ENCODE data around the gene PRSS27.

DNA sequence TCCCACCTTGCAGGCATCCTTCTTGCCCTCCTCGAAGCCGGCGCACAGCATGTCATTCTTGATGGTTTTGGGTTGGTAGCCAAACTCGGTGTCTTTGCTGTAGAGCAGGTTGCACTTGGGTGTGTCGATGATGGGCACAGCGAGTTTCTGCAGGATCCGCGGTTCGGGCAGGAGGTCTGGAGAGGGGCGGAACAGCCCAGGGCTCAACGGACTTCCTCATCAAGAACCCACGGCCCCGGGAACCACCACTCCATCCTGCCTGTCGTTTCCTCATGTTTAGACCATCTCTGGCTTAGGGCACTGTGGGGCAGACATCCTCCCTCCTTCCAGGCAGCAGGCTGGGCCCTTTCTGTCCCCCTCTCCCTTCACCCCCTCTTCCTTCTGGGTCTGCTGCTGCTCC lies 6.5 kb downstream of the PRSS27 start:
- TF ChIP-seq, protein P1, sequence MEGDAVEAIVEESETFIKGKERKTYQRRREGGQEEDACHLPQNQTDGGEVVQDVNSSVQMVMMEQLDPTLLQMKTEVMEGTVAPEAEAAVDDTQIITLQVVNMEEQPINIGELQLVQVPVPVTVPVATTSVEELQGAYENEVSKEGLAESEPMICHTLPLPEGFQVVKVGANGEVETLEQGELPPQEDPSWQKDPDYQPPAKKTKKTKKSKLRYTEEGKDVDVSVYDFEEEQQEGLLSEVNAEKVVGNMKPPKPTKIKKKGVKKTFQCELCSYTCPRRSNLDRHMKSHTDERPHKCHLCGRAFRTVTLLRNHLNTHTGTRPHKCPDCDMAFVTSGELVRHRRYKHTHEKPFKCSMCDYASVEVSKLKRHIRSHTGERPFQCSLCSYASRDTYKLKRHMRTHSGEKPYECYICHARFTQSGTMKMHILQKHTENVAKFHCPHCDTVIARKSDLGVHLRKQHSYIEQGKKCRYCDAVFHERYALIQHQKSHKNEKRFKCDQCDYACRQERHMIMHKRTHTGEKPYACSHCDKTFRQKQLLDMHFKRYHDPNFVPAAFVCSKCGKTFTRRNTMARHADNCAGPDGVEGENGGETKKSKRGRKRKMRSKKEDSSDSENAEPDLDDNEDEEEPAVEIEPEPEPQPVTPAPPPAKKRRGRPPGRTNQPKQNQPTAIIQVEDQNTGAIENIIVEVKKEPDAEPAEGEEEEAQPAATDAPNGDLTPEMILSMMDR (conservative IDR thresholded peaks at IDR 0.05), result no peak
- TF ChIP-seq EZH2 (IDR thresholded peaks at IDR 0.05; ENCODE audit: low read depth), result no peak

Measured in PC-9 (cell line).